Measurements from ENCODE around the gene STX17.

GRCh38 chr9:99947395-99947794 lies 40.9 kb downstream of the STX17 start:
- TF ChIP-seq ELF4 (IDR thresholded peaks at IDR 0.05) (no peak), TARDBP (IDR thresholded peaks at IDR 0.05) (no peak), FOXM1 (IDR thresholded peaks at IDR 0.05; ENCODE audit: borderline replicate concordance) (no peak), SP1 (IDR thresholded peaks at IDR 0.05) (no peak), ARNT (IDR thresholded peaks at IDR 0.05) (no peak), FOXA1 (IDR thresholded peaks at IDR 0.05) (no peak), PKNOX1 (IDR thresholded peaks at IDR 0.05) (no peak), ZNF384 (IDR thresholded peaks at IDR 0.05) (no peak), L3MBTL2 (conservative IDR thresholded peaks at IDR 0.05) (no peak), BHLHE40 (IDR thresholded peaks at IDR 0.05; ENCODE audit: borderline replicate concordance) (no peak), NFRKB (IDR thresholded peaks at IDR 0.05) (no peak)

Data from HEK293T (cell line).